Measurements from ENCODE around the gene RELT.

The RELT gene

DNA sequence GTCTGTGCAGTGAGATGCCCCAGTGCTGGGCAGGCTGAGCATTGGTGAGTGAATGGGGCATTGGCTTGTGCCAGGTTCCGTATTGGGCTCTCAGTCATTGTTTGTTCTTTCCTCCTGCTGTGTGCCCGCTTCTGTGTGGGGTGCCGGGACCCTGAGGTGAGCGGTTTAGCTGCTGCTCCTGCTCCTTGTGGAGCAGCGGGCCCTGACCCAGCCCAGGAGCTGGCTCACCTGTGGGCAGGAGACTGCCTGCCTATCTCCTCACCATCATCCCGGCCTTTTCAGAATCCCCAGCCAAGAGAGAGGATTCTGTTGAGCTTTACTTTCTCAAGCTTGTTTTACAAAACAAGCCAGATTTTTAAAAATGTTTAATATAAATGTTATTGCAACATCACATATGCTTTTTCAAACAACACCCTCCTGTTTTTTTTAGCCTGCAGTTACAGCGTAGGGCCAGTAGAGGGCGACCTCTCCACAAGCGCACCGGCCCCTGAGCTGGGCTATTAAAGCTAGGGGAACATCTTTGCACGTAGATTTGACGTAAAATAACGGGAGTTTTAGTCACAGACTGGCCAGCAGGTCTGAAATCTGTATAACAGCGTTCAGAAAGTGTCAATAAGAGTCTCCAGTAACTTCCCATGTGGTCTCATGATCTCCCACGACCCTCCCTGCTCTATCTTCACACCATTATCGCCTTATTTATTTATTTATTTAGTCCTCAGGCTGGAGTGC is 25.1 kb upstream of the RELT start:
- DNase-seq (ENCODE audit: low spot score) = no peak
- no peak overlapping the region for H3K4me3 ChIP-seq (ENCODE audit: low read length in 2 of 2)
- no peak overlapping the region for H3K9ac ChIP-seq (ENCODE audit: low read depth, low read length, poor library complexity)
- peaks cover 6% of the 10 kb centered on the region for H3K79me1 ChIP-seq (ENCODE audit: low read depth, low read length)
- no peak overlapping the region for H2BK120ac ChIP-seq (ENCODE audit: low read depth, low read length)
- peaks cover 39 to 66% of the 10 kb centered on the region in 2 donors for H3K36me3 ChIP-seq (replicated peaks in 1 of 2; ENCODE audit: control insufficient read depth in 2 of 2, insufficient read depth in 2 of 2, low read length in 2 of 2)
- H2BK12ac ChIP-seq (ENCODE audit: low read length) = no peak overlapping the region
- no CpG with 5 or more reads among the region's 16 CpGs for WGBS, 2 donors (ENCODE audit: extremely low coverage in 2 of 2, insufficient read length in 2 of 2, insufficient replicate concordance in 1 of 2)
- H3K14ac ChIP-seq (ENCODE audit: low read length) = no peak overlapping the region
- H4K8ac ChIP-seq (ENCODE audit: low read depth, low read length) = no peak overlapping the region
- H4K91ac ChIP-seq (ENCODE audit: low read depth, low read length, poor library complexity) = no peak overlapping the region
- H3K27ac ChIP-seq (replicated peaks; ENCODE audit: low read length) = peak overlapping the region; percentile 41
- peaks cover 0 to 2% of the 10 kb centered on the region in 2 donors for H3K4me1 ChIP-seq (ENCODE audit: control insufficient read depth in 2 of 2, insufficient read depth in 1 of 2, low read depth in 1 of 2, low read length in 2 of 2)
- no peak overlapping the region for H2AFZ ChIP-seq (ENCODE audit: low read length)
- H3K23ac ChIP-seq (ENCODE audit: low read depth, low read length, poor library complexity) = no peak overlapping the region
- H2AK5ac ChIP-seq (ENCODE audit: low read depth, low read length) = no peak overlapping the region
- H3K9me3 ChIP-seq (replicated peaks in 1 of 2; ENCODE audit: control insufficient read depth in 2 of 2, insufficient read depth in 1 of 2, low read depth in 1 of 2, low read length in 2 of 2) = no peaks in the 10 kb centered on the region
- no peak overlapping the region for H2BK5ac ChIP-seq (ENCODE audit: low read length)
- no peak overlapping the region for H3K18ac ChIP-seq (ENCODE audit: low read length)
- no peak overlapping the region for H3K4me2 ChIP-seq (ENCODE audit: insufficient read depth, low read length, poor library complexity, severe bottlenecking)
- H2BK15ac ChIP-seq (ENCODE audit: low read length) = no peak overlapping the region
- H3K27me3 ChIP-seq (ENCODE audit: control insufficient read depth in 3 of 3, insufficient read depth in 3 of 3, low read depth in 1 of 3, low read length in 3 of 3) = peaks cover 0 to 2% (median 0%) of the 10 kb centered on the region in 3 experiments
- H3K4ac ChIP-seq (ENCODE audit: low read length) = no peak overlapping the region

DNA sequence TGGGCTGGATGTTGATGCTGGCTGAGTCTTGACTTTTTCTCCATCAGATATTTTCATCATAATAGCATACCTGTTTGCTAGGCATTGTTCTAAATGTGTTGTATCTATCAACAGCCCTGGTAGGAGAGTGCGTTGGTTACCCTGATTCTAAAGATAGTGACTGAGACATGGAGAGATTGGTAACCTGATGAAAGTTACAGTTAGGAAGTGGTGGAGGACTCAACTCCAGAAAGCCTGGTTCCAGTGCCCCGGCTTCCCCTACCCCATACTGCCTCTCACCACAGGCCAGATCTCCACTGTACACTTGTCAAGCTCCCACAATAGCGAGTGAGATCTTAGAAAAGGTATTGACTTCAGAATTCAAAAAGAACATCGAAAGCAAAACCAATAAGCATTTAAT is 22.8 kb upstream of the RELT start:
- Histone ChIP-seq H2AFZ (ENCODE audit: low read length) (no peak overlapping the region), H3K9ac (ENCODE audit: low read depth, low read length, poor library complexity) (no peak overlapping the region)
- no CpG with 5 or more reads among the region's 4 CpGs for WGBS, 2 donors (ENCODE audit: extremely low coverage in 2 of 2, insufficient read length in 2 of 2, insufficient replicate concordance in 1 of 2)

GRCh38 chr11:73355109-73355508 is 21.1 kb upstream of the RELT start:
- no peak overlapping the region for H2BK120ac ChIP-seq (ENCODE audit: low read depth, low read length)
- H3K27me3 ChIP-seq (ENCODE audit: control insufficient read depth in 3 of 3, insufficient read depth in 3 of 3, low read depth in 1 of 3, low read length in 3 of 3) = peaks cover 0 to 2% (median 0%) of the 10 kb centered on the region in 3 experiments
- no peak overlapping the region for H2BK15ac ChIP-seq (ENCODE audit: low read length)
- no CpG with 5 or more reads among the region's 4 CpGs for WGBS, 2 donors (ENCODE audit: extremely low coverage in 2 of 2, insufficient read length in 2 of 2, insufficient replicate concordance in 1 of 2)
- no peak overlapping the region for H2AK5ac ChIP-seq (ENCODE audit: low read depth, low read length)
- no peak overlapping the region for H2AFZ ChIP-seq (ENCODE audit: low read length)
- H3K18ac ChIP-seq (ENCODE audit: low read length) = no peak overlapping the region
- no peak overlapping the region for H2BK5ac ChIP-seq (ENCODE audit: low read length)
- no peak overlapping the region for H3K14ac ChIP-seq (ENCODE audit: low read length)
- no peaks in the 10 kb centered on the region for H3K4me1 ChIP-seq (ENCODE audit: control insufficient read depth in 2 of 2, insufficient read depth in 1 of 2, low read depth in 1 of 2, low read length in 2 of 2)
- H3K27ac ChIP-seq (replicated peaks; ENCODE audit: low read length) = no peak overlapping the region
- peaks cover 4% of the 10 kb centered on the region for H3K79me1 ChIP-seq (ENCODE audit: low read depth, low read length)
- H3K23ac ChIP-seq (ENCODE audit: low read depth, low read length, poor library complexity) = peak overlapping the region; percentile 21
- H4K91ac ChIP-seq (ENCODE audit: low read depth, low read length, poor library complexity) = no peak overlapping the region
- no peak overlapping the region for H3K4me2 ChIP-seq (ENCODE audit: insufficient read depth, low read length, poor library complexity, severe bottlenecking)
- H3K4ac ChIP-seq (ENCODE audit: low read length) = no peak overlapping the region
- no peaks in the 10 kb centered on the region for H3K9me3 ChIP-seq (replicated peaks in 1 of 2; ENCODE audit: control insufficient read depth in 2 of 2, insufficient read depth in 1 of 2, low read depth in 1 of 2, low read length in 2 of 2)
- H3K9ac ChIP-seq (ENCODE audit: low read depth, low read length, poor library complexity) = no peak overlapping the region
- peaks cover 54 to 74% of the 10 kb centered on the region in 2 donors for H3K36me3 ChIP-seq (replicated peaks in 1 of 2; ENCODE audit: control insufficient read depth in 2 of 2, insufficient read depth in 2 of 2, low read length in 2 of 2)
- H3K4me3 ChIP-seq (ENCODE audit: low read length in 2 of 2) = peak overlapping the region in 1 of 2 donors; percentile 9
- H2BK12ac ChIP-seq (ENCODE audit: low read length) = no peak overlapping the region
- no peak overlapping the region for H4K8ac ChIP-seq (ENCODE audit: low read depth, low read length)
- no peak for DNase-seq (ENCODE audit: low spot score)

More for the DNA sequence above, 22.8 kb upstream of the RELT start:
- H3K23ac ChIP-seq (ENCODE audit: low read depth, low read length, poor library complexity) = no peak overlapping the region
- DNase-seq (ENCODE audit: low spot score) = no peak
- no peak overlapping the region for H2BK120ac ChIP-seq (ENCODE audit: low read depth, low read length)
- no peak overlapping the region for H4K91ac ChIP-seq (ENCODE audit: low read depth, low read length, poor library complexity)
- H4K8ac ChIP-seq (ENCODE audit: low read depth, low read length) = no peak overlapping the region
- H2BK15ac ChIP-seq (ENCODE audit: low read length) = no peak overlapping the region
- no peak overlapping the region for H3K4me2 ChIP-seq (ENCODE audit: insufficient read depth, low read length, poor library complexity, severe bottlenecking)
- no peak overlapping the region for H3K18ac ChIP-seq (ENCODE audit: low read length)
- H3K4me1 ChIP-seq (ENCODE audit: control insufficient read depth in 2 of 2, insufficient read depth in 1 of 2, low read depth in 1 of 2, low read length in 2 of 2) = no peaks in the 10 kb centered on the region
- no peak overlapping the region for H2BK5ac ChIP-seq (ENCODE audit: low read length)
- H3K9me3 ChIP-seq (replicated peaks in 1 of 2; ENCODE audit: control insufficient read depth in 2 of 2, insufficient read depth in 1 of 2, low read depth in 1 of 2, low read length in 2 of 2) = no peaks in the 10 kb centered on the region
- H3K36me3 ChIP-seq (replicated peaks in 1 of 2; ENCODE audit: control insufficient read depth in 2 of 2, insufficient read depth in 2 of 2, low read length in 2 of 2) = peaks cover 43 to 68% of the 10 kb centered on the region in 2 donors
- no peak overlapping the region for H3K4me3 ChIP-seq (ENCODE audit: low read length in 2 of 2)
- no peak overlapping the region for H3K4ac ChIP-seq (ENCODE audit: low read length)
- H2BK12ac ChIP-seq (ENCODE audit: low read length) = no peak overlapping the region
- H3K27me3 ChIP-seq (ENCODE audit: control insufficient read depth in 3 of 3, insufficient read depth in 3 of 3, low read depth in 1 of 3, low read length in 3 of 3) = peaks cover 0 to 2% (median 0%) of the 10 kb centered on the region in 3 experiments
- H3K27ac ChIP-seq (replicated peaks; ENCODE audit: low read length) = no peak overlapping the region
- H3K79me1 ChIP-seq (ENCODE audit: low read depth, low read length) = peaks cover 4% of the 10 kb centered on the region
- no peak overlapping the region for H2AK5ac ChIP-seq (ENCODE audit: low read depth, low read length)
- no peak overlapping the region for H3K14ac ChIP-seq (ENCODE audit: low read length)

- Histone ChIP-seq H4K8ac (ENCODE audit: low read depth, low read length) (no peak overlapping the region), H2BK12ac (ENCODE audit: low read length) (no peak overlapping the region), H3K4me1 (ENCODE audit: control insufficient read depth in 2 of 2, insufficient read depth in 1 of 2, low read depth in 1 of 2, low read length in 2 of 2) (no peaks in the 10 kb centered on the region), H3K36me3 (replicated peaks in 1 of 2; ENCODE audit: control insufficient read depth in 2 of 2, insufficient read depth in 2 of 2, low read length in 2 of 2) (peaks cover 62 to 93% of the 10 kb centered on the region in 2 donors), H3K9ac (ENCODE audit: low read depth, low read length, poor library complexity) (no peak overlapping the region), H4K91ac (ENCODE audit: low read depth, low read length, poor library complexity) (no peak overlapping the region), H3K9me3 (replicated peaks in 1 of 2; ENCODE audit: control insufficient read depth in 2 of 2, insufficient read depth in 1 of 2, low read depth in 1 of 2, low read length in 2 of 2) (no peaks in the 10 kb centered on the region), H2BK120ac (ENCODE audit: low read depth, low read length) (no peak overlapping the region), H2BK15ac (ENCODE audit: low read length) (no peak overlapping the region), H3K27ac (replicated peaks; ENCODE audit: low read length) (no peak overlapping the region), H2AFZ (ENCODE audit: low read length) (no peak overlapping the region), H3K4me3 (ENCODE audit: low read length in 2 of 2) (no peak overlapping the region), H3K4me2 (ENCODE audit: insufficient read depth, low read length, poor library complexity, severe bottlenecking) (no peak overlapping the region), H2AK5ac (ENCODE audit: low read depth, low read length) (no peak overlapping the region), H3K23ac (ENCODE audit: low read depth, low read length, poor library complexity) (no peak overlapping the region), H3K79me1 (ENCODE audit: low read depth, low read length) (peaks cover 4% of the 10 kb centered on the region), H3K4ac (ENCODE audit: low read length) (no peak overlapping the region), H3K18ac (ENCODE audit: low read length) (no peak overlapping the region), H2BK5ac (ENCODE audit: low read length) (no peak overlapping the region), H3K27me3 (ENCODE audit: control insufficient read depth in 3 of 3, insufficient read depth in 3 of 3, low read depth in 1 of 3, low read length in 3 of 3) (peaks cover 0 to 2% (median 0%) of the 10 kb centered on the region in 3 experiments), H3K14ac (ENCODE audit: low read length) (no peak overlapping the region)
- DNase-seq (ENCODE audit: low spot score) = no peak
- no CpG with 5 or more reads among the region's 22 CpGs for WGBS, 2 donors (ENCODE audit: extremely low coverage in 2 of 2, insufficient read length in 2 of 2, insufficient replicate concordance in 1 of 2)
These were observed 19.0 kb upstream of the RELT start for GRCh38 chr11:73356979-73357860.

Data from neuronal stem cell (in vitro differentiated cells).